GM18499 (cell line): ENCODE results near the gene ATP1B2.
"Not testable (repeated sequence)": the region's sequence is repeated elsewhere in the genome, so short reads cannot be mapped to it uniquely, and the experiment has no call there.

Source experiments
- ATAC-seq: cut with Tn5 transposase; IDR thresholded peaks from one replicate; pipeline ENCODE4 v1.9.1; 2021; ENCODE audit warnings: moderate number of reproducible peaks; ENCODE audit not compliant: insufficient read depth, unreplicated experiment

Gene ATP1B2

DNA sequence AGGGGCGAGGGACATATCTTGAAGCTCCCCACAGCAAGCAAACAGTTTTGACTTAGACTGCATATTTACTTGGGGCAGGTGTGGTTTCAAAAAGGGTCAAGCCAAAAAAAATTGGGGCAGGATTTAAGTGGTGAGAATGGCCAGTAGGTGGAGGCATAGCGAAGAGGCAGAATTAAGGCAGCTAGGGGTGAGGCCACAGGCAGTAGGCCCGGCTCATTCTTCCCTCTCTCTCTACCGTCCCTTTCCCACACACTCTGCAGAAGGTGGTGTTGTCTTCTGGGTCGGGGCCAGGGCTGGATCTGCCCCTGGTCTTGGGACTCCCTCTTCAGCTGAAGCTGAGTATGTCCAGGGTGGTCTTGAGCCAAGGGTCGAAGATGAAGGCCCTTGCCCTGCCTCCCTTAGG lies 18.2 kb upstream of the ATP1B2 start:
- ATAC-seq, result no peak

DNA sequence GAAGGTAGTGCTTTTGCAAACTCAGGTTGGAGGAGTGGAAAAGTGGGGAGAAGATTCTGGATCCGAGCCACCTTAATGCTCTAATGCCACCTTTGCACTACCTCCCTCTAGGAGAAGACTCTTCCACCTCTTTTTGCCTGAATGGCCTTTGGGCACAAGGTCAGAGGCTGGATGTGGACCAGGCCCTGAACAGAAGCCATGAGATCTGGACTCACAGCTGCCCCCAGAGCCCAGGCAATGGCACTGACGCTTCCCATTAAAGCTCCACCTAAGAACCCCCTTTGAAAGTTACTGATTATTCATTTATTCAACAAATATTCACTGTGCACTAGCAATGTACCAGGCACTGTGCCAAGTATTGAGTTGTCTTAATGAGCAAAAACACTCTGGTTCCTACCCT lies 17.6 kb upstream of the ATP1B2 start:
- no peak for ATAC-seq

GRCh38 chr17:7634384-7634783 lies 16.3 kb upstream of the ATP1B2 start:
- ATAC-seq, result no peak

DNA sequence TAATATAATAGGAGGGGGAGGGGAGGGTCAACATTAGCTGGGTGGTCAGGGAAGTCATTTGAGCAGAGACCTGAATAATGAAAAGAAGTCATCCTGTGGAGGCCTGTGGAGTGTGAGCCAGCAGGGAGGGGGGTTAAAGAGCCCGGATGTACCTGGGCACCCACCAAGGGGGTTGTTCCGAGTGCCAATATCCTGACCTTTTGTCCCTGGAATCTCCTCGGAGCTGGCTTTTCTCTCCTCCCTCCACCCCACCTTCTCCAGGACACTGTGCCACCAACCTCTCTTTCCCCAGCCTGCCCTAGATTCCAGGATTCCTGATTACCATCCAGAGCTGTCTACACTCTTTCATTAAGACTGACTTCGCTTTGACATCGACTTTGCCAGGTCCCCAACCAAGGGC lies 14.6 kb upstream of the ATP1B2 start:
- no peak for ATAC-seq

DNA sequence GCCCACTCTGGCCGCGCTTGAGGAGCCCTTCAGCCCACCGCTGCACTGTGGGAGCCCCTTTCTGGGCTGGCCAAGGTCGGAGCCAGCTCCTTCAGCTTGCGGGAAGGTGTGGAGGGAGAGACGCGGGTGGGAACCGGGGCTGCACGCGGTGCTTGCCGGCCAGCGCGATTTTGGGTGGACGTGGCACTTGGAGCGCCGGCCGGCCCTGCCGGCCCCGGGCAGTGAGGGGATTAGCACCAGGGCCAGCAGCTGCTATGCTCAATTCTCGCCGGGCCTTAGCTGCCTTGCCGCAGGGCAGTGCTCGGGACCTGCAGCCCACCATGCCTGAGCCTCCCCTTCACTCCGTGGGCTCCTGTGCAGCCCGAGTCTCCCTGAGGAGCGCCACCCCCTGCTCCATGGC lies 9.9 kb upstream of the ATP1B2 start:
- ATAC-seq, result no peak

DNA sequence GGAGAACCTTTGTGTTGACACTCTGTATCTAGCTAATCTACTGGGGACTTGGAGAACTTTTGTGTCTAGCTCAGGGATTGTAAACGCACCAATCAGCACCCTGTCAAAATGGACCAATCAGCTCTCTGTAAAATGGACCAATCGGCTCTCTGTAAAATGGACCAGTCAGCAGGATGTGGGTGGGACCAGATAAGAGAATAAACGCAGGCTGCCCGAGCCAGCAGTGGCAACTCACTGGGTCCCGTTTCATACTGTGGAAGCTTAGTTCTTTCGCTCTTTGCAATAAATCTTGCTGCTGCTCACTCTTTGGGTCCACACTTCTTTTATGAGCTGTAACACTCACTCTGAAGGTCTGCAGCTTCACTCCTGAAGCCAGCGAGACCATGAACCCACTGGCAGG lies 9.1 kb upstream of the ATP1B2 start:
- not testable (repeated sequence) for ATAC-seq

- no peak for ATAC-seq
Observed at GRCh38 chr17:7644775-7645174, 6.0 kb upstream of the ATP1B2 start.

DNA sequence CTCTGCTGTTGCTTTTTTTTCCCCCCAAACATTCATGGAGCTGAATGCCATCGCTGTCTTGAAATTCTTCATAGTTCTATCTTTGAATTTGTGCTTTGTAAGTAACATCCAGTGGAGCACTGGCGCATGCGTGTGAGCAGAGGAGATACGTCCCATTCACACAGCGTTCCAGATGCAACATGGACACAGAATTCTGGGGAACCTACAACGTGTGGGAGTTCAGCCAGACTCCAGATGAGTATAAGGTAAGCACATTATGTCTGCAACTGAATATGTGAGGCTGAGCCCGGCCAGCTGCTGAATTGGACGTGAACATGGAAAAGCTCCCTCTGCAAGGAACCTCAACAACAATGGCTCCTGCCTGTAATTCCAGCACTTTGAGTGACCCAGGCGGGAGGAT lies 4.3 kb upstream of the ATP1B2 start:
- ATAC-seq, result no peak

DNA sequence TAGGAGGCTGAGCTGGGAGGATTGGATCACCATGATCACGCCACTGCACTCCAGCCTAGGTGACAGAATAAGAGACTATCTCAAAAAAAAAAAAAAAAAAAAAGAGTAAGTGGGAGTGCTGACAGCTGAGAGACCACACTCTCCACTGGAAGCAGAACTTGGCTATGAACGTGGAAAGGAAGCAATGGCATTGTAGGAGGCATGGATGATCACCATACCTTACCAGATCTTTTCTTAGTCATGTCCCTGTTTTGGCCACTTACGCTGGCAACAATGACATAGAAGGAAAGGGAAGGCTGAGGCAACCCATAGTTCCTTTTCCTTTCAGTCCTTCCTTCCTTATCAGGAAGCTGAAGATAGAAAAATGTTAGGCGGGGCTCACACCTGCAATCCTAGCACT lies 3.7 kb upstream of the ATP1B2 start:
- no peak for ATAC-seq

DNA sequence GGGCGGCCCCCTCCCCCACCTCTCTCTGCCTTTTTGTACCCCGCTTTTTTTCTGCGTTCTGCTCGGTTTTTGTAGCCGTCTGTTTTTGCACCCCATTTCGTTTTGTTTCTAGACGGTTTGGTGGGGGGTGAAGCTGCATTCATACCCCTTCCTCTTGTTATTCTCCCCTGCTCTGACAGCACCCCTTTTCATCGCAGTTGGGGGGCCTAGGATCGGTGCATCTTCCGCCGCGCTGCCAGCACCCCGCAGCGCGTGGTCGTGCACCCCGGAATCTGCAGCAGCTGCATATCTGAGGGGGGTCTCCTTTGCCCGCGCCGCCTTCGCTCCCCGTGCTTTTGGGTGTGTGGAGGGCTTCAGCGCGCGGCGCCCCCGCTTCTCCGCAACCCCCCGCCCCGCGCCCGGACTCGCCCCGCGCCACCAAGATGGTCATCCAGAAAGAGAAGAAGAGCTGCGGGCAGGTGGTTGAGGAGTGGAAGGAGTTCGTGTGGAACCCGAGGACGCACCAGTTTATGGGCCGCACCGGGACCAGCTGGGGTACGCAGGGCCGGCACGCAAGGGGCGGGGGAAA lies 455 bp downstream of the ATP1B2 start:
- ATAC-seq, result no peak

DNA sequence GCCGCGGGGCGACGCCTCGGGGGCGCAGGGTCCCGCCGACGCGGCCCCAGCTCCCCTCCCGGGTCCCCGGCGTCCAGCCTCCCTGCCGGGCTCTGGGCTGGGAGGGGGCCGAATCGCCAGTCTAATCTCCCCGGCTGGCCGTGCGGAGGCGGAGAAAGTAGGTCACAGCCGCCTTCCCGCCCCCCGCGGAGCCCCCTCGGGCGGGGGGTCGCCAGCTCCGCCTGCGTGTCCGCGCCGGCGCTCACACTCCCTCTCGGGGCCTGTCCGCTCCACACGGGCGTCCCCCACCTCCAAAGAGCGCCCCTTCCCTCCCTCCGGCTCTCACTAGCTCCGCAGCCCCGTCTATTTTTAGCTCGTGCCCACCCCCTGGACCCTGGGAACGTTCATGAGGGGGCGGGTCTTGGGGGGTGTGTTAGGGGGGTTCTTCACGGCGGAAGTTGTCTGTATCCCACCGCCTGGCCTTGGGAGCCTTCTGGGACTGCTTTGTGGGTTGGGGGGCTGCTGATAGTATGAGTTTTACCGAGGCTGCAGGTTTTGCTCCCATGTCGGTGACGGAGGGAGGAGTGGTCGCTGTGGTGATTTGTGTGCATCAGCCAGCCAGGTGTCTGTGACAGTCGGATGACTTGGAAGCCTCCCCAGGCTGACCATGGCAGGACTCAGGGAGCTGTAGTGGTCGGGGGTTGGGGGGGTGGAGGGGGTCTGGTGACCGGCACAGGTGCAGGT lies 1.1 kb downstream of the ATP1B2 start:
- no peak for ATAC-seq

GRCh38 chr17:7652388-7653356 lies 1.9 kb downstream of the ATP1B2 start:
- ATAC-seq, result no peak

GRCh38 chr17:7654832-7655540 lies 4.3 kb downstream of the ATP1B2 start:
- ATAC-seq, result no peak

DNA sequence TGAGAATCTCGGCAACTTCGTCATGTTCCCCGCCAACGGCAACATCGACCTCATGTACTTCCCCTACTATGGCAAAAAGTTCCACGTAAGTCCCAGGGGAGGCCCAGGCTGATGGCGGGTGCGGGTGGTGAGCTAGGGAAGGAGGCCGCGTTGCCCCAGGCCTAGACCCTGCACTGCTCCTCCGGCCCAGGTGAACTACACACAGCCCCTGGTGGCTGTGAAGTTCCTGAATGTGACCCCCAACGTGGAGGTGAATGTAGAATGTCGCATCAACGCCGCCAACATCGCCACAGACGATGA lies 4.8 kb downstream of the ATP1B2 start:
- no peak for ATAC-seq

GRCh38 chr17:7656958-7657609 lies 6.4 kb downstream of the ATP1B2 start:
- ATAC-seq, result no peak

DNA sequence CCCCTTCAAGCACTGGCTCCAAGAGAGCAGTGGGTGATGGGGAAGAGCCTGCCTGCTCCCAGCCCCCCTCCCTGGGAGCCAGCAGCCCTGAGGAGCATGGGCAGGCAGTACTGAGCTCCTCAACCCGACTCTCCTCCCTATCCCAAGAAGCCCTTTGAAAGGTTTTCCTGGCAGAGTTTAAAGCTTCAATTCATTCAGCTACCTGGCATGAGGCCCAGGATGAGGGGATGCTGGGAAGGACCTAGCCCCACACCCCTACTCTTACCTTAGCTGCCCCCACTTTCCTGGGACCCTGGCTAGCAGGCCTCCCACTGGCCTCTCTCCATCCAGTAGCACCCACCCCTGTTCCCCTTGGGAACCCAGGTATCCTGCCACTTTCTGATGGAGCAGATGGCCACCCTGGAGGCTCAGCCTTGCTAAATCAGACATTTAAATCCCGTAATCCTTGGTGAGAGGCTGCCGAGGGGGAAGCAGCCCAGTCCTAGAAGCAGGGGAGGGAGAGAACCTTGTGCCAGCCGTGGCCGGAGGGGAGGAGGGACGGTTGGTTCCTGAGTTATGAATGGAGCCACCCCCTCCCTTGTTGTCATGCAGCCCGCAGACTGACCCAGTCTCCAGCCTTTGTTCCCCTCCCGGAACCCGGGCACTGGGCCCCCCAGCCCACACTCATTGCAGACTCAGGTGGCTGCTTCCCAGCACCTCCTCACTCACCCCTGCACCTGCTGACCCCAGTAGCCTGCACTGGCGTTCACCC lies 17.1 kb downstream of the ATP1B2 start:
- no peak for ATAC-seq

GRCh38 chr17:7668482-7668881 lies 17.8 kb downstream of the ATP1B2 start:
- ATAC-seq, result no peak

DNA sequence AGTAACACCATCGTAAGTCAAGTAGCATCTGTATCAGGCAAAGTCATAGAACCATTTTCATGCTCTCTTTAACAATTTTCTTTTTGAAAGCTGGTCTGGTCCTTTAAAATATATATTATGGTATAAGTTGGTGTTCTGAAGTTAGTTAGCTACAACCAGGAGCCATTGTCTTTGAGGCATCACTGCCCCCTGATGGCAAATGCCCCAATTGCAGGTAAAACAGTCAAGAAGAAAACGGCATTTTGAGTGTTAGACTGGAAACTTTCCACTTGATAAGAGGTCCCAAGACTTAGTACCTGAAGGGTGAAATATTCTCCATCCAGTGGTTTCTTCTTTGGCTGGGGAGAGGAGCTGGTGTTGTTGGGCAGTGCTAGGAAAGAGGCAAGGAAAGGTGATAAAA lies 22.5 kb downstream of the ATP1B2 start:
- ATAC-seq, result no peak

DNA sequence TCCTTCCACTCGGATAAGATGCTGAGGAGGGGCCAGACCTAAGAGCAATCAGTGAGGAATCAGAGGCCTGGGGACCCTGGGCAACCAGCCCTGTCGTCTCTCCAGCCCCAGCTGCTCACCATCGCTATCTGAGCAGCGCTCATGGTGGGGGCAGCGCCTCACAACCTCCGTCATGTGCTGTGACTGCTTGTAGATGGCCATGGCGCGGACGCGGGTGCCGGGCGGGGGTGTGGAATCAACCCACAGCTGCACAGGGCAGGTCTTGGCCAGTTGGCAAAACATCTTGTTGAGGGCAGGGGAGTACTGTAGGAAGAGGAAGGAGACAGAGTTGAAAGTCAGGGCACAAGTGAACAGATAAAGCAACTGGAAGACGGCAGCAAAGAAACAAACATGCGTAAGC lies 24.2 kb downstream of the ATP1B2 start:
- ATAC-seq, result no peak

GRCh38 chr17:7676533-7676932 lies 25.8 kb downstream of the ATP1B2 start:
- ATAC-seq, result no peak
